UCSD-AML1 (cell line): ENCODE measurements around the gene GFPT2.

Experiments
- DNase-seq: peaks from one replicate; lab custom pipeline; 2025; ENCODE audit not compliant: unreplicated experiment; lab: John Stamatoyannopoulos, UW

GFPT2 gene

GRCh38 chr5:180352116-180353047 is 754 bp downstream of the GFPT2 start:
- DNase-seq, result no peak

- DNase-seq, result no peak
Measured at GRCh38 chr5:180350711-180351465, 2.2 kb downstream of the GFPT2 start.

GRCh38 chr5:180350296-180350695 is 2.8 kb downstream of the GFPT2 start:
- DNase-seq, result no peak

GRCh38 chr5:180349391-180349790 is 3.7 kb downstream of the GFPT2 start:
- DNase-seq, result no peak

- DNase-seq, result no peak
Measured at GRCh38 chr5:180348336-180348735, 4.8 kb downstream of the GFPT2 start.

- no peak for DNase-seq
Measured at GRCh38 chr5:180347702-180348101, 5.4 kb downstream of the GFPT2 start.

GRCh38 chr5:180346358-180346757 is 6.8 kb downstream of the GFPT2 start:
- DNase-seq, result no peak

GRCh38 chr5:180345781-180346180 is 7.4 kb downstream of the GFPT2 start:
- no peak for DNase-seq

GRCh38 chr5:180345186-180345585 is 8.0 kb downstream of the GFPT2 start:
- DNase-seq, result no peak

- DNase-seq, result no peak
Measured at GRCh38 chr5:180344696-180344999, 8.5 kb downstream of the GFPT2 start.

- no peak for DNase-seq
Measured at GRCh38 chr5:180343831-180344695, 9.1 kb downstream of the GFPT2 start.

GRCh38 chr5:180343110-180343830 is 9.9 kb downstream of the GFPT2 start:
- no peak for DNase-seq

- DNase-seq, result no peak
Measured at GRCh38 chr5:180341595-180341994, 11.5 kb downstream of the GFPT2 start.

- DNase-seq, result no peak
Measured at GRCh38 chr5:180340856-180341255, 12.3 kb downstream of the GFPT2 start.

GRCh38 chr5:180339583-180340183 is 13.5 kb downstream of the GFPT2 start:
- no peak for DNase-seq

- DNase-seq, result no peak
Measured at GRCh38 chr5:180338001-180338707, 15.0 kb downstream of the GFPT2 start.

- DNase-seq, result no peak
Measured at GRCh38 chr5:180336234-180337020, 16.7 kb downstream of the GFPT2 start.

GRCh38 chr5:180335614-180336233 is 17.4 kb downstream of the GFPT2 start:
- DNase-seq, result no peak
